Panc1 (cell line): ENCODE results near the gene PPP1R8. TPM values are rescaled to one million over a fixed set of nuclear protein-coding genes. Genes with fewer than 3 reads are reported as not detected.

ENCODE experiments used
- ATAC-seq: fragments of 200-7000 bp; cut with Tn5 transposase; 2 replicates; pipeline ENCODE4 v1.9.1; 2020; ENCODE audit warnings: mild to moderate bottlenecking, moderate library complexity
- BruUV-seq: library from RNA; stranded (reverse); fragments of 400-500 nt; replicated peaks from 2 replicates; lab custom pipeline; 2021; lab: Mats Ljungman, UMichigan
- CTCF ChIA-PET: fragments of 300-600 bp; sonication (Branson Sonifier 250); formaldehyde crosslinking; loops from one replicate; lab custom pipeline; 2022; ENCODE audit warnings: antibody characterized with exemption; lab: Charles Lee
- POLR2A ChIA-PET: fragments of 300-600 bp; sonication (Branson Sonifier 250); formaldehyde crosslinking; loops from one replicate; lab custom pipeline; 2022; ENCODE audit warnings: antibody characterized with exemption; lab: Charles Lee
- DNase-seq: peaks from one replicate; pipeline ENCODE4 v3.0.0-alpha.2; 2010; ENCODE audit warnings: low read depth, low spot score
- H3K27ac ChIP-seq: 2 replicates; pipeline ENCODE4 v1.5.1; 2011; ENCODE audit warnings: mild to moderate bottlenecking, low read length, inconsistent platforms
- H3K27me3 ChIP-seq: fragments of 200-500 bp; sonication (Bioruptor generic); 2 replicates; pipeline ENCODE4 v1.6.0; 2014; ENCODE audit warnings: low read length, inconsistent platforms; ENCODE audit not compliant: control insufficient read depth, insufficient read depth
- H3K36me3 ChIP-seq: fragments of 200-500 bp; sonication (Bioruptor generic); 2 replicates; pipeline ENCODE4 v1.5.1; 2014; ENCODE audit warnings: inconsistent platforms, mild to moderate bottlenecking, low read length, moderate library complexity; ENCODE audit not compliant: control insufficient read depth, insufficient read depth
- H3K4me1 ChIP-seq: 2 replicates; pipeline ENCODE4 v1.5.1; 2011; ENCODE audit warnings: inconsistent platforms, mild to moderate bottlenecking, low read length, moderate library complexity; ENCODE audit not compliant: control insufficient read depth, insufficient read depth
- H3K4me3 ChIP-seq, 2 experiments: 2 replicates each; pipeline ENCODE4 v1.5.1; 2011 to 2012; ENCODE audit warnings: low read depth in 2 of 2, low read length in 2 of 2, mild to moderate bottlenecking in 2 of 2, inconsistent platforms in 1 of 2, moderate library complexity in 1 of 2
- H3K9me3 ChIP-seq: fragments of 200-500 bp; sonication (Bioruptor generic); 2 replicates; pipeline ENCODE4 v1.5.1; 2014; ENCODE audit warnings: low read depth, mild to moderate bottlenecking, inconsistent platforms, low read length, moderate library complexity; ENCODE audit not compliant: control insufficient read depth, insufficient read depth
- CTCF ChIP-seq: fragments of 450-650 bp; IDR thresholded peaks from 2 replicates; pipeline ENCODE4 v1.5.1; 2017; ENCODE audit warnings: mild to moderate bottlenecking
- POLR2AphosphoS5 ChIP-seq: IDR thresholded peaks from 2 replicates; pipeline ENCODE4 v1.6.1; 2012; ENCODE audit warnings: mild to moderate bottlenecking, low read depth, low read length, moderate library complexity
- REST ChIP-seq, 2 experiments: IDR thresholded peaks; 2 replicates each; pipeline ENCODE4 v1.6.1; 2011 to 2012; ENCODE audit warnings: low read depth in 2 of 2, control low read depth in 1 of 2, low read length in 1 of 2, mild to moderate bottlenecking in 1 of 2, moderate library complexity in 1 of 2; ENCODE audit not compliant: insufficient read depth in 1 of 2
- SIN3A ChIP-seq: IDR thresholded peaks from 2 replicates; pipeline ENCODE4 v1.6.1; 2012; ENCODE audit warnings: low read depth, mild to moderate bottlenecking, low read length, moderate library complexity, borderline replicate concordance; ENCODE audit not compliant: insufficient read depth
- TCF7L2 ChIP-seq: IDR thresholded peaks from 2 replicates; pipeline ENCODE4 v1.6.1; 2011; ENCODE audit warnings: mild to moderate bottlenecking, low read depth, low read length, inconsistent platforms
- in situ Hi-C: cut with HindIII; loops from 2 replicates; pipeline ENCODE4 v1.10.0; 2016; ENCODE audit warnings: low sequenced_read_pairs, low pct_unique_long_range_greater_than_20kb
- intact Hi-C: fragments of 100-400 bp; cut with micrococcal nuclease; formaldehyde crosslinking; loops from one replicate; pipeline ENCODE4 v1.10.0; 2022; ENCODE audit not compliant: unreplicated experiment
- total RNA-seq: library from RNA; stranded (reverse); gene quantifications from one replicate; pipeline ENCODE4 v1.2.1, GENCODE V29; 2021; ENCODE audit not compliant: unreplicated experiment

PPP1R8 gene
- total RNA-seq, 1 experiment from 2014 or later, result 59.7 TPM

GRCh38 chr1:27831568-27832410, 1.2 kb downstream of the PPP1R8 start:
- Histone ChIP-seq H3K4me3 (peak overlapping the region; percentile 92 to 95), H3K27me3 (no peaks in the 10 kb centered on the region), H3K9me3 (no peaks in the 10 kb centered on the region), H3K36me3 (peaks cover 22% of the 10 kb centered on the region), H3K27ac (peak overlapping the region; percentile 87), H3K4me1 (peaks cover 13% of the 10 kb centered on the region; the same call in 1 of the 2 replicates)
- no peak for DNase-seq
- ChIA-PET POLR2A (interaction anchor here (0.6 to 1.1 kb wide), 2 partner anchors 107 to 292 kb away, joined by 4 read pairs; no protein-coding TSS in a partner anchor), CTCF (no interaction called here)
- TSS peak; percentile 51 for BruUV-seq
- in situ Hi-C loops (no loop called here), intact Hi-C loops (no loop called here)
- no peak for TF ChIP-seq CTCF
- no peak for TF ChIP-seq POLR2AphosphoS5
- no peak for TF ChIP-seq REST (IDR thresholded peaks at IDR 0.05; ENCODE audit: insufficient read depth in 1 of 2, low read depth in 2 of 2, low read length in 1 of 2)
- TF ChIP-seq TCF7L2, result no peak
- no peak for TF ChIP-seq SIN3A
- no peak for ATAC-seq

- no peak for TF ChIP-seq TCF7L2
- no peak for TF ChIP-seq SIN3A
- no peak for TF ChIP-seq POLR2AphosphoS5
- peaks cover 22% of the 10 kb centered on the region for H3K36me3 ChIP-seq
- in situ Hi-C loops, result no loop called here
- ChIA-PET POLR2A (no interaction called here), CTCF (no interaction called here)
- no peak overlapping the region for H3K4me3 ChIP-seq
- DNase-seq (no peak), ATAC-seq (no peak)
- peaks cover 13% of the 10 kb centered on the region; the same call in 1 of the 2 replicates for H3K4me1 ChIP-seq
- H3K27ac ChIP-seq, result no peak overlapping the region
- no peaks in the 10 kb centered on the region for H3K27me3 ChIP-seq
- intact Hi-C loops, result no loop called here
- H3K9me3 ChIP-seq, result no peaks in the 10 kb centered on the region
- BruUV-seq, result no TSS peak
Observed at GRCh38 chr1:27832762-27833161, 2.2 kb downstream of the PPP1R8 start.
